Choroid plexus epithelial cell (primary cell): Measurements from ENCODE around the gene CEP135.

Experiments
- DNase-seq: peaks from one replicate; pipeline ENCODE4 v3.0.0-alpha.2; 2010; ENCODE audit warnings: low read depth
- H3K4me3 ChIP-seq: 2 replicates; pipeline ENCODE4 v1.5.1; 2011; ENCODE audit warnings: low read depth, mild to moderate bottlenecking, control low read depth, low read length, moderate library complexity
- CTCF ChIP-seq: conservative IDR thresholded peaks from 2 replicates; pipeline ENCODE4 v1.5.1; 2011; ENCODE audit warnings: low read depth, mild to moderate bottlenecking, control low read depth, inconsistent platforms, low read length, moderate library complexity

CEP135 gene

GRCh38 chr4:56007154-56007553 is 58.4 kb downstream of the CEP135 start:
- no peak for TF ChIP-seq CTCF
- peak; percentile 5 for DNase-seq
- no peak overlapping the region for H3K4me3 ChIP-seq

- H3K4me3 ChIP-seq: no peak overlapping the region
- TF ChIP-seq CTCF: no peak
- no peak for DNase-seq
These were observed 59.5 kb downstream of the CEP135 start for GRCh38 chr4:56008206-56008605.

GRCh38 chr4:56026596-56026995 is 77.9 kb downstream of the CEP135 start:
- no peak for DNase-seq
- TF ChIP-seq CTCF: no peak
- no peak overlapping the region for H3K4me3 ChIP-seq

- DNase-seq: no peak
- H3K4me3 ChIP-seq: no peak overlapping the region
- no peak for TF ChIP-seq CTCF
These were observed 79.4 kb downstream of the CEP135 start for GRCh38 chr4:56028165-56028564.

- DNase-seq: no peak
- H3K4me3 ChIP-seq: no peak overlapping the region
- no peak for TF ChIP-seq CTCF
These were observed 89.9 kb downstream of the CEP135 start for GRCh38 chr4:56038487-56039162.

GRCh38 chr4:56040842-56041241 is 92.1 kb downstream of the CEP135 start:
- DNase-seq: no peak
- no peak overlapping the region for H3K4me3 ChIP-seq
- TF ChIP-seq CTCF: no peak

- DNase-seq: no peak
- TF ChIP-seq CTCF: no peak
- no peak overlapping the region for H3K4me3 ChIP-seq
These were observed 93.5 kb downstream of the CEP135 start for GRCh38 chr4:56042225-56042624.
